HepG2 (cell line): ENCODE results near the gene VAV2.

Experiments used
- AKNA ChIP-seq: sonication (generic); formaldehyde crosslinking; IDR thresholded peaks from 2 replicates; pipeline ENCODE4 v1.4.0; 2020; ENCODE audit warnings: missing genetic modification reagents, borderline replicate concordance
- FIP1L1 ChIP-seq: fragments of 200-400 bp; formaldehyde crosslinking; IDR thresholded peaks from 2 replicates; pipeline ENCODE4 v1.6.1; 2018; ENCODE audit warnings: low read depth, mild to moderate bottlenecking, low read length, moderate library complexity, borderline replicate concordance; ENCODE audit not compliant: insufficient read depth
- MATR3 ChIP-seq: sonication (generic); formaldehyde crosslinking; IDR thresholded peaks from 2 replicates; pipeline ENCODE4 v1.4.0; 2020; ENCODE audit warnings: missing genetic modification reagents
- NFRKB ChIP-seq: fragments of 450-650 bp; IDR thresholded peaks from 2 replicates; pipeline ENCODE4 v1.6.1; 2017
- RFX1 ChIP-seq: fragments of 450-650 bp; IDR thresholded peaks from 2 replicates; pipeline ENCODE4 v1.6.1; 2017
- STAT6 ChIP-seq: sonication (generic); formaldehyde crosslinking; IDR thresholded peaks from 2 replicates; pipeline ENCODE4 v1.4.0; 2020; ENCODE audit warnings: missing genetic modification reagents, mild to moderate bottlenecking, borderline replicate concordance
- ZNF329 ChIP-seq: sonication (generic); formaldehyde crosslinking; IDR thresholded peaks from 2 replicates; pipeline ENCODE4 v1.9.0; 2021; ENCODE audit warnings: low read depth, mild to moderate bottlenecking, missing genetic modification reagents
- ZNF484 ChIP-seq: sonication (generic); formaldehyde crosslinking; IDR thresholded peaks from 2 replicates; pipeline ENCODE4 v1.5.1; 2020; ENCODE audit warnings: mild to moderate bottlenecking, low read depth, missing genetic modification reagents, borderline replicate concordance

GRCh38 chr9:133799716-133800115 lies 192.4 kb downstream of the VAV2 start:
- TF ChIP-seq NFRKB (no peak), ZNF484 (CRISPR knock-in tag) (no peak), FIP1L1 (no peak), AKNA (CRISPR knock-in tag) (no peak), MATR3 (CRISPR knock-in tag) (no peak), ZNF329 (CRISPR knock-in tag) (no peak), RFX1 (no peak), STAT6 (CRISPR knock-in tag) (no peak)
